NCI-H774 (cell line): ENCODE measurements around the gene TYRO3.
"Not testable (repeated sequence)": the region's sequence is repeated elsewhere in the genome, so short reads cannot be mapped to it uniquely, and the experiment has no call there.

Experiments used
- DNase-seq: peaks from one replicate; lab custom pipeline; 2025; lab: John Stamatoyannopoulos, UW

The TYRO3 gene

DNA sequence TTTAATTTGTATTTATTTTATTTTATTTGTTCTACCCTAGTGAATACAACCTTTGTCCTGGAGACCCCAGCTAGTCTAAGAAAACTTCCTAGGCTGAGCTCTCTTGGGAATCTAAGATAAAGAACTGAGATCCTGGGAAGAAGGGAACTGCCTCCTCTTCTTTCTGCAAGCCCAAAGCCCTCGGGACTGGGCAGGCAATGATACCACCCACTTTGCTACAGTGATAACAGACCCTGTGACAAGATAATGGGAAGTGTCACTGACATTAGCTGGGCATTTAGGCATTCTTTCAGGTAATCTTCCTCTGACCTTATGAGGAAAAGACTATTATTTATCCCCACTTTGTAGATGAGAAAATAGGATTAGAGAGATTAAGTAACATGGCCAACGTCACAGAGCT is 15.1 kb downstream of the TYRO3 start:
- no peak for DNase-seq

DNA sequence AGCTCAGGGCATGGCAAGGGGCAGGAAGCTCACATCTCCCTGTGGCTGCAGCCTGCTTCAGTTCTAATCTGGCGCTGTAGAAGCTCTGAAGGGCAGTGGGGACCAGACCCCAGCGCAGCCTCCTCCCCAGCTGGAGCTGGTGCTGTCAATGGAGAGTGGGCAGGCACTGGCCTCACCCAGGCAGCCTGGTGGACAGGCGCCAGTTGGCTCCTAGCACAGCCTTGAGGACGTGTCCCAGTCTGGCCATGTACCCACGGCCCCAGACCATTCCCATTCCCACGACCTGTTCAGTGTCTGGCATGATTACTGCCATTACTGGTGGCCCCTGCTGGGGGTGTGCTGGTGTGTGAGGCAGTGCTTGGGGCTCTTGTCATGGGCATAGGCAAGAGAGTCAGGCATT is 16.3 kb downstream of the TYRO3 start:
- no peak for DNase-seq

- DNase-seq: no peak
Measured at GRCh38 chr15:41577863-41578735, 19.1 kb downstream of the TYRO3 start.

DNA sequence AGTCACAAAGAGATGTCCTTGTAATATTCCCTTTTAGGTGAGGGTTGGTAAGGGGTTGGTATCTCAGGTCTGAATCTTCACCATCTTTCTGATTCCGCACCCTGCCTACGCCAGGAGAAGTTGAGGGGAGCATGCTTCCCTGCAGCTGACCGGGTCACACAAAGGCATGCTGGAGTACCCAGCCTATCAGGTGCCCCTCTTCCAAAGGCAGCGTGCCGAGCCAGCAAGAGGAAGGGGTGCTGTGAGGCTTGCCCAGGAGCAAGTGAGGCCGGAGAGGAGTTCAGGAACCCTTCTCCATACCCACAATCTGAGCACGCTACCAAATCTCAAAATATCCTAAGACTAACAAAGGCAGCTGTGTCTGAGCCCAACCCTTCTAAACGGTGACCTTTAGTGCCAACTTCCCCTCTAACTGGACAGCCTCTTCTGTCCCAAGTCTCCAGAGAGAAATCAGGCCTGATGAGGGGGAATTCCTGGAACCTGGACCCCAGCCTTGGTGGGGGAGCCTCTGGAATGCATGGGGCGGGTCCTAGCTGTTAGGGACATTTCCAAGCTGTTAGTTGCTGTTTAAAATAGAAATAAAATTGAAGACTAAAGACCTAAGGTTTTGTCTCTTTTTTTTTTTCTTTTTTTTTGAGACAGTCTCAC is 19.8 kb downstream of the TYRO3 start:
- no peak for DNase-seq

DNA sequence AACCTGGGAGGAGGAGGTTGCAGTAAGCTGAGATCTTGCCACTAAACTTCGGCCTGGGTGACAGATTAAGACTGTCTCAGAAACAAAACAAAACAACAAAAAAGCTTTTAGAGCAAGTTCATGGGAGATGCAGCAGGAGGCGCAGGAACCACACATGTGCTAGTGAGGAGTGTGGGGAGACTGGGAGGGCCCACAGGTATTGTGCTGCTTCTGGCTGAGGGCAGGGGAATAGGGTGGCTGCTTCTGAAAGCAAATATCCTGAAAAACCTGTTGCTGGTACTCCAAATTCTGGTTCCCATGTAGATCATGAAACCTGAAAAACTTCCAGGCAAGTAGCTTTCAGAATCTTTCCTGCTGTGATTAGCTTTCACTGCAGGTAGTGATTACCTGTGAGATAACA is 22.1 kb downstream of the TYRO3 start:
- no peak for DNase-seq

DNA sequence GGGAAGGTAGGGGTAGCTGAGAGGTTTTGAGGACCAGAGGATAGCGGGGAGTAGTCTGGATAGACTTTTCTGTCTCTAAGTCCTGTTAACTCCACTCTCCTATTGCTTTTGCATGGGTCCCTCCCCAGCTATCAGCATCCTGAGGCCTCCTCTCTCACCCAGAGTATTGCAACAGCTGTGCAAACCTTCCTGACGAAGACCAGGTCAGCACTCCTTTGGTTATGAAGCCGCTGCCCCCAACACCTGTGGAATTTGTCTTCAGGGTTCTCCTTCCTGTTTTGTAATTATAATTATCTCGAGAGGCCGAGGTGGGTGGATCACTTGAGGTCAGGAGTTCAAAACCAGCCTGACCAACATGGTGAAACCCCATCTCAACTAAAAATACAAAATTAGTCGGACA is 24.8 kb downstream of the TYRO3 start:
- DNase-seq: no peak

DNA sequence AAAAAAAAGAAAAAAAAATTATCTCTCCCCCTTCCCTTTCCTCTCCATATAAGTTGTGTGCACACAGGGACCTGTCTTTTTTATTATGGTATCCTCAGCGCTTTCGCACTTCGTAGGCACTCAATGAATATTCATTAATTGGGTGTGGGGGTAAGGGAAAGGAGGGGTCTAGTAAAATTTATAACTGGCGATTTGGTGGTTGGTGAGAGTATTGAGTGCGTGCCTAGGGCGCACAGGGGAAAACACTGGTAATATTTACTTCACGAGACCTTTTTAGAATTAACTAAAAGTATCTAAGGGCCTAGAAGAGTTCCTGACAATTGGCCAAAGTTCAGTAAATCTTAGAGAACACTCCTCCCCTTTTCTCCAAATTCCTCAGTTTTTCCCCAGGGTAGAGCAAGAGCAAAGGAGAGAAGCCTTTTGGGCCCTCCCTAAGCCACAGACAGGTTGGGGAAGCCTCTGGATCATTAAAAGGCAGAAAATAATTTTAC is 25.7 kb downstream of the TYRO3 start:
- no peak for DNase-seq

DNA sequence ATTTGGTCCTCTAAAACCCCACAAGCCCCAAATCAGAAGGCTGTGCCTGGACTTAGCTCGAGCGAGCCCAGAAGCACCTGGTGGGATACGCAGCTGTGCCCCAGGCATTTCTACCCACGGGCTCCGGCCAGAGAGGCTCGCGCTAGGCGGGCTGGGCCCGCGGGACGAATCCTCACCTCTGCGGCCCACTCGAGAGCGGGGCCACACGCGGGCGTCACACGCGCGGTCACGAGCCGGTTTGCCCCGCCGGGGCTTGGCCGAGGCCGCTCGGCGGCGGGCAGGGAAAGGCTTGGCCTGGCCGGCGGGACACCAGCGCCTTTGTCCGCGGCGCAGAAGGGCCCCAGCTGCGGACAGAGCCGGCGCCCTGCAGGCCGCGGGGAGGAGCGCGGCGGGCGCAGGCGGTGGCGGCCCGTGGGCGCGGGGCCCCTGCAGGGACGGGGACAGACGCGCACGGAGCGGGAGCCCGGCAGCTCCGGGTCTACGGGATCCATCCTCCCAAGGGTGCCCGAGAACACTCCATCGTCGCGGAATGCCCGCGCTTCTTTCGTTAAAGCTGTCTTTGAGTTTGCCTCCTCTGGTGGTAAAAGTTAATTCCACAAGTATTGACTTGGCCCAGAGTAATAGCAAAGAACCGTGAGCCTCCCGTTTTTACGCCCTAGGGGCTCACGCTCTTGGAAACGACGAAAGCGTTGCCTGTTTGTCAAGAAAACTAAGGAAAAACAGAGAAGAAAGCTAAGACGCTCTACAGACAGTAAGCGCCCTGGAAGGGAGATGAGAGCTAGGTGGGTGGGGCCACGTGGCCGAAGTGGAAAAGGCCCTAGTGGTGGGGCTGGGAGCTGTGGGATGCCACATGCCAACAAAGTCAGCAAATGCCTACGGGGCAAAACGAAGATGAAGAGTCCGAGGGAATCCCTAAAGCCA is 26.4 kb downstream of the TYRO3 start:
- no peak for DNase-seq

DNA sequence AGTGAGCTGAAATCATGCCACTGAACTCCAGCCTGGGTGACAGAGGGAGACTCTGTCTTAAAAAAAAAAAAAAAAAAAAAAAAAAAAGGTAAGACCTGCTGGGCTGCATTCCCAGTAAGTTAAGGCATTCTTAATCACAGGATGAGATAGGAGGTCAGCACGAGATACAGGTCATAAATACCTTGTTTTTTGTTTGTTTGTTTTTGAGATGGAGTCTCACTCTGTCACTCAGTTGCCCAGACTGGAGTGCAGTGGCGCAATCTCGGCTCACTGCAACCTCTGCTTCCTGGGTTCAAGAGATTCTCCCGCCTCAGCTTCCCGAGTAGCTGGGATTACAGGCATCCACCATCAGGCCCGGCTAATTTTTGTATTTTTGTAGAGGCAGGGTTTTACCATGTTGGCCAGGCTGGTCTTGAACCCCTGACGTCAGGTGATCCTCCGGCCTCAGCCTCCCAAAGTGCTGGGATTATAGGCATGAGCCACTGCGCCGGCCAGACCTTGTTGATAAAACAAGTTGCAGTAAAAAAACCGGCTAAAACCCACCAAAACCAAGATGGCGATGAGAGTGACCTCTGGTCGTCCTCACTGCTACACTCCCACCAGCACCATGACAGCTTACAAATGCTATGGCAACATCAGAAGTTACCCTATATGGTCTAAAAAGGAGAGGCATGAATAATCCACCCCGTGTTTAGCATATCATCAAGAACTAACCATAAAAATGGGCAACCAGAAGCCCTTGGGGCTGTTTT is 27.7 kb downstream of the TYRO3 start:
- DNase-seq: not testable (repeated sequence)

DNA sequence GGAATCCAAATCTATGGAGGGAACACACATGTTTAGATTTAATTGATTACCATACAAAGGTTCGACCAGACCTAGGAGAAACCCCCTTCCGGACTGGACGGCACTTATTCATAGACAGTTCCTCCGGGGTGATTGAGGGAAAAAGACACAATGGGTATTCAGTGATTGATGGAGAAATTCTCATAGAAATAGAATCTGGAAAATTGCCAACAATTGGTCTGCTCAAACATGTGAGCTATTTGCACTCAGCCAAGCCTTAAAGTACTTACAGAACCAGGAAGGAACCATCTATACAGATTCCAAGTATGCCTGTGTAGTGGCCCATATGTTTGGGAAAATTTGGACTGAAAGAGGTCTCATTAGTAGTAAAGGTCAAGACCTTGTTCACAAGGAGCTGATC is 30.0 kb downstream of the TYRO3 start:
- DNase-seq: not testable (repeated sequence)

GRCh38 chr15:41589571-41589970 is 30.6 kb downstream of the TYRO3 start:
- not testable (repeated sequence) for DNase-seq

GRCh38 chr15:41591217-41591616 is 32.2 kb downstream of the TYRO3 start:
- not testable (repeated sequence) for DNase-seq

DNA sequence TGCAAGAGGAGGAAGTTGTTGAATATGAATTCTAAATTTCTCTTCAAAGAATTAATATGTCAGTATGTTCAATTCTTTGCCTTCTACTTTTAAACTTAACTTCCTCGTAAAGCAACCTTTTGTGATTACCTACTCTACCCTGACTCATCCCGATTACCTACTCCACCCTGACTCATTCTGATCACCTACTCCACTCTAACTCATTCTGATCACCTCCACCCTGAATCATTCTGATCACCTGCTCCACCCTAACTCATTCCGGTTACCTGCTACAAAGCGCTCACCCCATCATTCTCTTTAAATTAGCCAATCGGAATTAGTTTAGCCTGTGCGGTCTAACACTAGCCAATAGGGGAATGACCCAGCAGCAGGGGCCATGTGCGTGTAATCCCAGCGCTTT is 33.7 kb downstream of the TYRO3 start:
- not testable (repeated sequence) for DNase-seq

- no peak for DNase-seq
Measured at GRCh38 chr15:41594801-41595746, 36.1 kb downstream of the TYRO3 start.

GRCh38 chr15:41596972-41597371 is 38.0 kb downstream of the TYRO3 start:
- no peak for DNase-seq

- DNase-seq: no peak
Measured at GRCh38 chr15:41597787-41598186, 38.8 kb downstream of the TYRO3 start.

GRCh38 chr15:41599061-41599460 is 40.0 kb downstream of the TYRO3 start:
- DNase-seq: no peak

- DNase-seq: no peak
Measured at GRCh38 chr15:41603411-41603935, 44.5 kb downstream of the TYRO3 start.

GRCh38 chr15:41603941-41604911 is 45.2 kb downstream of the TYRO3 start:
- peak; percentile 43 for DNase-seq
